Smooth muscle cell (in vitro differentiated cells): ENCODE results near the gene AP1B1. TPM values are rescaled to one million over a fixed set of nuclear protein-coding genes. Genes with fewer than 3 reads are reported as not detected.

Experiments
- DNase-seq: peaks from one replicate; lab custom pipeline; 2025; ENCODE audit not compliant: unreplicated experiment; lab: John Stamatoyannopoulos, UW
- H2AFZ ChIP-seq: fragments of 200-600 bp; sonication (generic); 2 replicates; pipeline ENCODE4 v1.6.0; 2016; ENCODE audit warnings: antibody characterized with exemption, low read depth, mild to moderate bottlenecking
- H3F3A ChIP-seq: fragments of 200-600 bp; sonication (generic); 2 replicates; pipeline ENCODE4 v1.6.0; 2017; ENCODE audit warnings: antibody characterized with exemption, low read depth
- H3K27ac ChIP-seq: fragments of 200-600 bp; sonication (generic); 2 replicates; pipeline ENCODE4 v1.5.1; 2016; ENCODE audit warnings: low read depth, mild to moderate bottlenecking
- H3K27me3 ChIP-seq: fragments of 200-600 bp; sonication (generic); 2 replicates; pipeline ENCODE4 v1.6.1; 2016; ENCODE audit warnings: low read depth, mild to moderate bottlenecking
- H3K36me3 ChIP-seq: fragments of 200-600 bp; sonication (generic); 2 replicates; pipeline ENCODE4 v1.5.1; 2016; ENCODE audit warnings: low read depth
- H3K4me1 ChIP-seq: fragments of 200-600 bp; sonication (generic); 2 replicates; pipeline ENCODE4 v1.5.1; 2016; ENCODE audit warnings: low read depth
- H3K4me2 ChIP-seq: fragments of 200-600 bp; sonication (generic); 2 replicates; pipeline ENCODE4 v1.6.0; 2016; ENCODE audit warnings: mild to moderate bottlenecking
- H3K4me3 ChIP-seq: fragments of 200-600 bp; sonication (generic); 2 replicates; pipeline ENCODE4 v1.5.1; 2016; ENCODE audit warnings: mild to moderate bottlenecking
- H3K79me2 ChIP-seq: fragments of 200-600 bp; sonication (generic); 2 replicates; pipeline ENCODE4 v1.6.0; 2016; ENCODE audit warnings: low read depth, mild to moderate bottlenecking
- H3K9ac ChIP-seq: fragments of 200-600 bp; sonication (generic); 2 replicates; pipeline ENCODE4 v1.6.0; 2016; ENCODE audit warnings: low read depth
- H3K9me3 ChIP-seq: fragments of 200-600 bp; sonication (generic); replicated peaks from 2 replicates; pipeline ENCODE4 v1.5.1; 2016; ENCODE audit warnings: low read depth
- H4K20me1 ChIP-seq: fragments of 200-600 bp; sonication (generic); 2 replicates; pipeline ENCODE4 v1.6.0; 2016; ENCODE audit warnings: low read depth
- WGBS: methylation state at CpG from one replicate; pipeline ENCODE4 v1.1.7; 2016; ENCODE audit warnings: low lambda C conversion rate; 5-methylcytosine and 5-hydroxymethylcytosine counted together
- polyA plus RNA-seq: library from polyadenylated mRNA; unstranded; fragments of >200 nt; fragmentation: Nextera tagmentation; extraction: Ambion mirVana; gene quantifications from 2 replicates; pipeline ENCODE4 v1.2.1, GENCODE V29; 2016
- total RNA-seq: library from RNA; depleted of rRNA; stranded (reverse); fragments of >200 nt; gene quantifications from 2 replicates; pipeline ENCODE4 v1.2.3, GENCODE V29; 2014
- TF ChIP-seq, protein P1 (sequence below): fragments of 200-600 bp; sonication (generic); IDR thresholded peaks from 2 replicates; pipeline ENCODE4 v1.5.1; 2017; ENCODE audit warnings: borderline replicate concordance, mild to moderate bottlenecking, antibody characterized with exemption; ENCODE audit not compliant: insufficient read depth, poor library complexity, severe bottlenecking

AP1B1 gene
- total and polyA plus RNA-seq, 2 experiments from 2014 or later = 30.3 to 38.5 TPM

DNA sequence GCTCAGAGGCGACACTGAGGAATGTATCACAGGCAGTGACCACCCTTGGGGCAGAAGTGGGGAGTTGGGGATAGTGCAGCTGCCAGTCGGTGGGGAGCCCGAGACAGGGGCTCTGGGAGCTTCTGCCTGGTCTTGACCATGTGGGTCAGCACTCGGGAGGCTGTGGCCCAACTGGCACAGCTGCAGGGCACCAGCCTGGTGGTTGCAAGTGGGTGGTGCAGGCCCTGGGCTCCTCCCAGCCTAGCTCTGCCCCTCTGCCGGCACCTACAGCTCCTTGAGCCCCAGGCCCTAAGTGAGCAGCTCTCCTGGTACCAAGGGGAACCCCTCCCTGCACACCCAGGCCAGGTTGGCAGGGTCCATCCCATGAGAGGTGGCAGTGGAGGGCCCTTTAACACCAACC is 60.3 kb downstream of the AP1B1 start:
- no peak overlapping the region for H3K4me2 ChIP-seq
- no peaks in the 10 kb centered on the region for H3K27me3 ChIP-seq
- no peaks in the 10 kb centered on the region for H3K9me3 ChIP-seq
- H3K79me2 ChIP-seq = no peaks in the 10 kb centered on the region
- TF ChIP-seq, protein P1, sequence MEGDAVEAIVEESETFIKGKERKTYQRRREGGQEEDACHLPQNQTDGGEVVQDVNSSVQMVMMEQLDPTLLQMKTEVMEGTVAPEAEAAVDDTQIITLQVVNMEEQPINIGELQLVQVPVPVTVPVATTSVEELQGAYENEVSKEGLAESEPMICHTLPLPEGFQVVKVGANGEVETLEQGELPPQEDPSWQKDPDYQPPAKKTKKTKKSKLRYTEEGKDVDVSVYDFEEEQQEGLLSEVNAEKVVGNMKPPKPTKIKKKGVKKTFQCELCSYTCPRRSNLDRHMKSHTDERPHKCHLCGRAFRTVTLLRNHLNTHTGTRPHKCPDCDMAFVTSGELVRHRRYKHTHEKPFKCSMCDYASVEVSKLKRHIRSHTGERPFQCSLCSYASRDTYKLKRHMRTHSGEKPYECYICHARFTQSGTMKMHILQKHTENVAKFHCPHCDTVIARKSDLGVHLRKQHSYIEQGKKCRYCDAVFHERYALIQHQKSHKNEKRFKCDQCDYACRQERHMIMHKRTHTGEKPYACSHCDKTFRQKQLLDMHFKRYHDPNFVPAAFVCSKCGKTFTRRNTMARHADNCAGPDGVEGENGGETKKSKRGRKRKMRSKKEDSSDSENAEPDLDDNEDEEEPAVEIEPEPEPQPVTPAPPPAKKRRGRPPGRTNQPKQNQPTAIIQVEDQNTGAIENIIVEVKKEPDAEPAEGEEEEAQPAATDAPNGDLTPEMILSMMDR = no peak
- no peaks in the 10 kb centered on the region for H4K20me1 ChIP-seq
- H3K4me1 ChIP-seq = no peaks in the 10 kb centered on the region
- 100% methylated on average over 4 of the region's 5 CpGs for WGBS
- no peak overlapping the region for H2AFZ ChIP-seq
- DNase-seq = no peak
- H3F3A ChIP-seq = no peaks in the 10 kb centered on the region
- H3K9ac ChIP-seq = no peak overlapping the region
- no peak overlapping the region for H3K27ac ChIP-seq
- no peak overlapping the region for H3K4me3 ChIP-seq
- no peaks in the 10 kb centered on the region for H3K36me3 ChIP-seq

DNA sequence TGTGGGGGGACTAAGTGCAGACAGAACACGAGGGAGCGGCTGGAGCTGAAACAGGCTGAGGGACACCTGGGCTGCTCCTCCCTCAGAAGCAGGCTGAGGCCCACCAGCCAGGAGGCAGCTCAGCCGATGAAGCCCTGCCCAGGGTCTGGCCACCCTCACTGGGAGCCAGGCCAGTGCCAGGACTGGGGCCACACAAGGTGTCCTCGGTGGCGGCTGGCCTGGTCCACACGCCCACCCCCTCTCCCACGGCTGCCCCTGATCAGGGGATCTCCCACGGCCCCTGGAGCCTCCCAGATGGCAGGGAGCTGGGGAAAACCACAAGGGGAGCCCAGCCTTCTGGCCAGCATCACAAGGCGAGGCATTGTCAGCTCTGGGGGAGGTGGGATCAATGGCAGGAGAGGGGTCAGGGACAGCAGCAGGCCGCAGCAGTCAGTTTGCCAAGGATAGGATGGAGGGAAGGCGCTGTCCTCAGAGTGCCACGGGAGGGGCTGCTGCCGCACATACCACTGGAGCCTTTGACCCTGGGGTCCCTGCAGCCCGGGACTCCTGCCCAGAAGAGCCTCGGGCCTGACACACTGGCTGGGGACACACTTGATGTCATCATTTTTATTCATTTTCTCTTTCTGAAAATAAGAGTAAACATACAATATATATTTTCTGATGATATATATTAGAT is 61.1 kb downstream of the AP1B1 start:
- Histone ChIP-seq H4K20me1 (no peaks in the 10 kb centered on the region), H3K79me2 (no peaks in the 10 kb centered on the region), H2AFZ (no peak overlapping the region), H3K4me3 (no peak overlapping the region), H3F3A (no peaks in the 10 kb centered on the region), H3K27me3 (no peaks in the 10 kb centered on the region), H3K36me3 (no peaks in the 10 kb centered on the region), H3K27ac (no peak overlapping the region), H3K4me2 (no peak overlapping the region), H3K4me1 (no peaks in the 10 kb centered on the region), H3K9ac (no peak overlapping the region), H3K9me3 (no peaks in the 10 kb centered on the region)
- WGBS = 98% methylated on average over 14 of the region's 15 CpGs
- TF ChIP-seq, protein P1 = no peak
- DNase-seq = no peak

DNA sequence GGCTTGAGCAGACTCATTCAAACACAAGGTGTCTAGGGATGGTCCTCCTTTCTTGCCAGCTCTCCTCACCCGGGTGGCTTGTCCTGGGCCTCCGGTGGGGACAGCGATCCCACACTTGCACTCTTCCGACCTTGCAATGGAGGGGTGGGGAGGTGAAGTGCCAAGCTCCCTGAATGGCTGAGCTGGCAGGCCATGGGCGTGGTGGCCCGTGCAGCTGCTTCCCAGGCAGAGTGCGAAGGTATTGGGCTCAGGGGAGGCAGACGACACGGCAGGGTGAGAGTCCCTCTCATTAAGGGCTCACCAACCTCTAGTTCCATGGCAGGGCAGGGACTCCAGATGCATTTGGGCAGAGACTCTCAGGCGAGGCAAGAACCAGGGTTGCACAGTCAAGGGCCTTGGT is 61.9 kb downstream of the AP1B1 start:
- no peaks in the 10 kb centered on the region for H3F3A ChIP-seq
- H3K79me2 ChIP-seq = no peaks in the 10 kb centered on the region
- H3K27ac ChIP-seq = no peak overlapping the region
- no peaks in the 10 kb centered on the region for H3K4me1 ChIP-seq
- H3K36me3 ChIP-seq = no peaks in the 10 kb centered on the region
- H3K4me2 ChIP-seq = no peak overlapping the region
- H3K4me3 ChIP-seq = no peak overlapping the region
- TF ChIP-seq, protein P1 = no peak
- H3K9ac ChIP-seq = no peak overlapping the region
- H3K9me3 ChIP-seq = no peaks in the 10 kb centered on the region
- DNase-seq = no peak
- 92% methylated on average over 10 of the region's 10 CpGs for WGBS
- no peak overlapping the region for H2AFZ ChIP-seq
- H4K20me1 ChIP-seq = no peaks in the 10 kb centered on the region
- H3K27me3 ChIP-seq = no peaks in the 10 kb centered on the region

DNA sequence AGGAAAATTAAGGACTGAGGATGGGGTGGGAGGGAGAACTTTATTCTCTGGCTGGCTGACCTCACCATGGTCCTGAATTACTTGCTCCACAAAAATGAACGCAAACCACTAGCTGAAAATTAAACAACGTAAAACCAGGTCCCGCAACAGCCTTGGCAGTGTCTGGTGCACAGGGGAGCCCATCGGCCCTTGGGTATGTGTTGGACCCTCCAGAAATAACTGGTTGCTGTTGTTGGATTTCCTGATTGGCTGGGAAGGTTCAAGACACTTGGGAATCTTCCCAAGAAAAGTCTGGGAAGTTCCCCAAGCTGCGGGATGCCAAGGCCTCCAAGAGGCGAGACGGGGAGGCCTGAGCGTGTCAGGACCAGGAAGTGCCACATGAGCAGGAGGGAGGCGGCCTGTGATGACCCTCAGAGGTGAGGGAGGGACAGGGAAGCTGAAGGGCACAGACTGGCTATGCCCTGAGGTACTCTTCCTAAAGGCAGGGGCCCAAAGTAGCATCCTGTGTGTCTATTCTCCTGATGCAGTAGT is 62.5 kb downstream of the AP1B1 start:
- Histone ChIP-seq H2AFZ (no peak overlapping the region), H3K9me3 (no peaks in the 10 kb centered on the region), H3K27me3 (no peaks in the 10 kb centered on the region), H3K27ac (no peak overlapping the region), H3F3A (no peaks in the 10 kb centered on the region), H3K4me2 (no peak overlapping the region), H3K36me3 (no peaks in the 10 kb centered on the region), H3K4me3 (no peak overlapping the region), H3K79me2 (no peaks in the 10 kb centered on the region), H4K20me1 (no peaks in the 10 kb centered on the region), H3K4me1 (no peaks in the 10 kb centered on the region), H3K9ac (no peak overlapping the region)
- TF ChIP-seq, protein P1 = no peak
- no peak for DNase-seq
- 94% methylated on average over 9 of the region's 9 CpGs for WGBS
